HG03558 (cell line): ENCODE measurements around the gene SPATA31A5.
"Not testable (repeated sequence)": the region's sequence is repeated elsewhere in the genome, so short reads cannot be mapped to it uniquely, and the experiment has no call there.

Source experiments
- ATAC-seq: cut with Tn5 transposase; IDR thresholded peaks from one replicate; pipeline ENCODE4 v1.9.1; 2021; ENCODE audit warnings: moderate number of reproducible peaks; ENCODE audit not compliant: unreplicated experiment; ENCODE audit errors: extremely low read depth

The SPATA31A5 gene

DNA sequence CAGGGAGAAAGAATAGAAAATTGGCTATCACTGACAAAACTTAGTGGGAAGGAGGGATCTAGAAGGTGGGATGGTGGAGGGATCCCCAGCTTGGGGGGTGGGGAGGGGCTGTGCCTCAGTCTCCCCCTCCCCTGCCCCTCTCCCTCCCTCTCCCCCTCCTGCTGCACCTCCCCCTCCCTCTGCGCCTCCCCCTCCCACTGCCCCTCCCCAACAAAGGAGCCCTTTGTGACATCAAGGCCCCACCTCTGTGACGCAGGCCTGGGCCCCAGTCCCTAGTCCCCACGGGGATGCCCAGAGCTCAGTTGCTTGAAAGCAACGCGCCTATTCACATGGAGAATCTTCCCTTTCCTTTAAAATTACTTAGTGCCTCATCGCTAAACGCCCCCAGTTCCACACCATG lies at the start of gene SPATA31A5:
SPATA31A5 (plus strand) TSS at position 301 of the 400 bp plus-strand sequence; CDS start at position 330, 29 bp downstream.
- ATAC-seq, result not testable (repeated sequence)

DNA sequence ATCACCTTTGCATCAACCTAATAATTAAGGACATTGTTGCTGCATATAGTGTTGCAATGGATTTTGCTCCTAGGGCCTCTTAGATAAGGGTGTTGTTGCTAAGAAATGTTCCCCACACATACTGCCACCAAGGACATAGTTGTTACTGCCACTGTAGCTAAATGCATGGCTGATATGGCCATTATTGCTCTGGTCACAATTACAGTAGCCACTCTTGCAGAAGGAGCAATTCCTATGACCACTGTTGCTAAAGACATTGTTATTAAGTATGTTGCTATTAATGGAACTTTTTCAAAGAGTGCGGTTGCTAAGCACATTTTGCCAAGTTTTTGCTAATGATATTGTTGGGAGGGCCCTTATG lies 48.8 kb downstream of the SPATA31A5 start:
- ATAC-seq, result not testable (repeated sequence)

DNA sequence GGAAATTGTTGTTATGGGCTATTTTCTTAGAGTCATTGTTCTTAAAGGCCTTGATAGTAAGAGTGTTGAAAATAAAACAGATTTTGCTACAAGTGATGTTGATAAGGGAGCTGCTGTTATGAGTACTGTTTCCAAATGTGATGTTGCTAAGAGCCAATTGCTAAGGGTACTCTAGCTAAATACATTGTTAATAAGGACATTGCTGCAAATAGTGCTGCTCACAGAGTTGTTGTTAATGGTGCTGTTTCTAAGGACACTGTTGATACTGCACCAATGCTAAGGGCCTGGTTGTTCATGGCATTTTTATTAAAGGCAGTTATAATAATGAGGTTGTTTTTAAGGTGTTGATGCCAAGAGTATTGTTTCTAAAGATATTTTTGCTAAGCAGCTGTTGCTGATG lies 52.2 kb downstream of the SPATA31A5 start:
- ATAC-seq, result not testable (repeated sequence)
